ENCODE results near the gene TRIM2. TPM values are rescaled to one million over a fixed set of nuclear protein-coding genes. Genes with fewer than 3 reads are reported as not detected.

TRIM2 gene
- total RNA-seq, 1 experiment from 2014 or later: 41.4 TPM

- TF ChIP-seq, protein P1, sequence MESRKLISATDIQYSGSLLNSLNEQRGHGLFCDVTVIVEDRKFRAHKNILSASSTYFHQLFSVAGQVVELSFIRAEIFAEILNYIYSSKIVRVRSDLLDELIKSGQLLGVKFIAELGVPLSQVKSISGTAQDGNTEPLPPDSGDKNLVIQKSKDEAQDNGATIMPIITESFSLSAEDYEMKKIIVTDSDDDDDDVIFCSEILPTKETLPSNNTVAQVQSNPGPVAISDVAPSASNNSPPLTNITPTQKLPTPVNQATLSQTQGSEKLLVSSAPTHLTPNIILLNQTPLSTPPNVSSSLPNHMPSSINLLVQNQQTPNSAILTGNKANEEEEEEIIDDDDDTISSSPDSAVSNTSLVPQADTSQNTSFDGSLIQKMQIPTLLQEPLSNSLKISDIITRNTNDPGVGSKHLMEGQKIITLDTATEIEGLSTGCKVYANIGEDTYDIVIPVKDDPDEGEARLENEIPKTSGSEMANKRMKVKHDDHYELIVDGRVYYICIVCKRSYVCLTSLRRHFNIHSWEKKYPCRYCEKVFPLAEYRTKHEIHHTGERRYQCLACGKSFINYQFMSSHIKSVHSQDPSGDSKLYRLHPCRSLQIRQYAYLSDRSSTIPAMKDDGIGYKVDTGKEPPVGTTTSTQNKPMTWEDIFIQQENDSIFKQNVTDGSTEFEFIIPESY (IDR thresholded peaks at IDR 0.05; ENCODE audit: extremely low read depth, insufficient replicate concordance, low read length): no peak
- no peak for TF ChIP-seq SIN3A (IDR thresholded peaks at IDR 0.05; ENCODE audit: low read depth)
Measured at GRCh38 chr4:153181700-153182099, 22.5 kb upstream of the TRIM2 start (continued).

DNA sequence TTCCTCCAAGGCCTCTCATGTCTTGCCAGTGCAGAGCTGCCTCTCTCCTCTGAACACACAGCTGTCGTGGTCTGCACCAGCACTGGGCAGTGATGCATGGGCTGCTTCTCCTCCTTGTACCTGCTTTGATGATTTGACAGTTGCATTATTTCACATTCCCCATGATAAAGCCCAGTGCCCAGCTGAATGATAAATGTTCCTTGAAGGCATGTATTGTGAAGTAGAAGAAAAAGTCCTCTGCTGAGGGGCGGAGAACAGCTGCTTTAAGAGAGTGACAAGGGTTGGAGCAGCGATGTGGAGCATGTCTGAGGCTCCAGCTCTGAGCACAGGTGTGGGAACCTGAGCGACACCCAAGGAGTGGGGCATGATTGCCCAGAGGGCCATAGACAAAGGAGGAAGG lies 21.1 kb upstream of the TRIM2 start:
- DNase-seq (ENCODE audit: low read depth, low spot score): no peak
- Histone ChIP-seq H3K4me3 (replicated peaks in 1 of 2; ENCODE audit: low read depth in 1 of 2, low read length in 2 of 2) (no peak overlapping the region), H3K9ac (ENCODE audit: low read length) (no peak overlapping the region), H3K79me2 (ENCODE audit: insufficient read depth, low read length) (no peaks in the 10 kb centered on the region), H2AFZ (ENCODE audit: low read depth, low read length, poor library complexity, severe bottlenecking) (no peak overlapping the region), H3K27ac (ENCODE audit: low read depth, low read length) (no peak overlapping the region), H3K27me3 (ENCODE audit: insufficient read depth, low read length) (no peaks in the 10 kb centered on the region), H3K36me3 (ENCODE audit: control insufficient read depth in 1 of 2, insufficient read depth in 2 of 2, low read length in 2 of 2) (no peaks in the 10 kb centered on the region), H3K4me1 (ENCODE audit: control insufficient read depth in 1 of 2, insufficient read depth in 2 of 2, low read length in 2 of 2) (peaks cover 0 to 5% of the 10 kb centered on the region in 2 experiments; a peak in 1 of 4 replicates), H3K9me3 (ENCODE audit: control insufficient read depth in 1 of 2, insufficient read depth in 1 of 2, low read depth in 1 of 2, low read length in 2 of 2) (no peaks in the 10 kb centered on the region), H3K4me2 (ENCODE audit: low read length) (no peak overlapping the region), H3K9me2 (ENCODE audit: insufficient read depth) (no peaks in the 10 kb centered on the region), H4K20me1 (ENCODE audit: insufficient read depth) (no peaks in the 10 kb centered on the region)
- POLR2A ChIA-PET: no interaction called here
- RAD21 ChIA-PET (ENCODE audit: low non-redundant PET in 1 of 2, low total read pairs in 2 of 2, uncharacterized antibody in 2 of 2, unreplicated experiment in 2 of 2): no interaction called here
- no TSS peak for BruUV-seq (replicated peaks)
- TF ChIP-seq MAX (IDR thresholded peaks at IDR 0.05) (no peak), EZH2 (IDR thresholded peaks at IDR 0.05) (no peak), SP1 (IDR thresholded peaks at IDR 0.05; ENCODE audit: low read depth) (no peak), POLR2AphosphoS5 (IDR thresholded peaks at IDR 0.05; ENCODE audit: low read depth, low read length) (no peak), FOSL1 (IDR thresholded peaks at IDR 0.05; ENCODE audit: low read depth) (no peak), SRF (IDR thresholded peaks at IDR 0.05; ENCODE audit: low read depth) (no peak), CBX3 (IDR thresholded peaks at IDR 0.05; ENCODE audit: low read depth) (no peak), JUND (IDR thresholded peaks at IDR 0.05) (no peak), ZFX (IDR thresholded peaks at IDR 0.05) (no peak), ZNF274 (IDR thresholded peaks at IDR 0.05; ENCODE audit: low read depth, low read length) (no peak), CTCF (IDR thresholded peaks at IDR 0.05 in 2 of 3, conservative IDR thresholded peaks at IDR 0.05 in 1 of 3; ENCODE audit: borderline replicate concordance in 1 of 3, insufficient read depth in 1 of 3, low read depth in 2 of 3, low read length in 2 of 3) (no peak)
- CTCF ChIA-PET: no interaction called here
- no peak for ATAC-seq
- intact Hi-C loops (cut with micrococcal nuclease): no loop called here

Data from HCT116 (cell line).